HG02852 (cell line): Measurements from ENCODE around the gene ADAMTS2.

Experiments used
- ATAC-seq: cut with Tn5 transposase; IDR thresholded peaks from one replicate; pipeline ENCODE4 v1.9.1; 2021; ENCODE audit warnings: mild to moderate bottlenecking, moderate library complexity; ENCODE audit not compliant: unreplicated experiment

Gene ADAMTS2

DNA sequence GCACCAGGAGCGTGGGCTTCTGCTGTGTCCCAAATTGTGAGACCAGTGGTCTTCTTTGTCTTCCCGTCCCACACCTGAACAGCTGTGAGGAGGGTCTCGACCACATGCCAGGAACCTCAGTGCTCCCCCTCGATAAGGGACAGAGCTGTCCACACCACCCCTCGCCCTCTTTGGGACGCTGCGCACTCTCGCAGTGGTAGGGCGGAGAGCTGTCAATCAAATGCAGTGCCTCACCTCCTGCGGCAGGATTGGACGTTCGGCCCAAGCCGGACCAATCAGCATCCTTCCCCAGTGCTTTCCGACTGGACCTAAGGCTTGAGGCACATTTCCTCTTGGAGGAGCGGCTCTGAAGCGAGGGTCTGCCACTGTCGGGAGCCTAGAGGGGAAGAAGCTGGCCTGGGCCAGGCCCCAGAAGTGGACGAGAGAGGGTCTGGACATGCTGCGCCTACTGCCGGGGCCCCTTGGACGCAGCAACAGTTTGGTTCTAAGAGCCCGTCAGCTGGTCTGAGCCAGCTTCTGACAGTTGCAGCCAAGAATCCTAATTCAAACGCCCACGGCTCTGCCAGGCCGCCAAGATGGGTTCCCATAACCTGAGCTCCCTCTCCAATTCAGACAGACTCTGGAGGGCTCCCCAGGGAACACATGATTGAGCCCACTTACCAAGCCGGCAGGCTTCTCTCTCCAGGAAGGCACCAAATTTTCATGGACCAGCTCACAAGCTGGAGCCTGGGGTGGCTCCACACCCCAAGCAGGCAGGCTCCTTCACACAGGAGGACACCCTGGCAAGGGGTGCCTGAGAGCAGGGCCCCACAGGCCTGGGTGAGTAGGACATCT, 28.1 kb upstream of the ADAMTS2 start:
- no peak for ATAC-seq

DNA sequence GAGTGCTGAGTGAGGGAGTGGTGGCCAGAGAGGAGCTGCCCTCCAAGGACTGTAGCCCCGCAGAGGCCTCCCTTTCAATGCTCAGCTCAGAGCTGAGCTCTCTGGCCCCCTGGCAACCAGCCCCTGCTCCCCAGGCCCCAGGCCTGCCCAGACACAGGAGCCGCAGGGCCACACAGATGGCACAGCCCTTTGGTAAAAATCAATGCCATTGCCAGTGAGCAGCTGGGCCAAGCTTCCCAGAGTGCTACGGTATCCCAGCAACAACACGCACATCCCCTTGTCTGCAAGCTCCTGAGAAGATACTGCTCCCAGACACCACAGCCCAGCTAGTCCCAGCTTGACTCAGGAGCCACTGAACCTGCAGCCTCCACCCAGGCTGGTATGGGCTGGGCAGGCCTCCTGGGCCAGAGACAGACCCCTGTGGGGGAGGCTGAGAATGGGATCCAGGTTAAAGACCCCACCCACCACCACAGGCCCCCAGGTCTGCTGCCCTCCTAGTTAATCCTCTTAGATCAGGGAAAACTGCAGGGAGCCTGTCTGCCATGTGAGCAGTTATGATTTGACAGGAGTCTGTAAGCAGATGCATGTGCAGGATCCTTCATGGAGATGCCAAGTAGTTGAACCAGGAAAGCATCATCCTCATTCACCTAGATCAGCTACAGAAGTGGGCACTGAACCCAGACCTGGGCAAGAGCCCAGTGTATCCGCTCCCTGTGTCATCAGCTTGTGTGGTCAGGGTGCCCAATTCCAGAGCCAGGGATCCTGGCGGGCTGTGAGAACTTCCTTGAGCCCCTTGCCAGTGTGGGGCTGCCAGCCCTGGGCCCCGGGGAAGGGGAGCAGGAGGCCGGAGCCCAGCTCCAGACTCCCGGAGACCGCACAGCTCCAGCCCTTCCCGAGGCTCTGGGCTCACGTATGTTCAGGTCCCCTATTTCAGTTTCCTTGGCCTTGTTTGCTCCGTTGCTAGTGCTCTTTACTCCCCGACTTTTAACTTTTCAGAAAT, 26.7 kb upstream of the ADAMTS2 start:
- no peak for ATAC-seq

GRCh38 chr5:179371121-179371510, 25.9 kb upstream of the ADAMTS2 start:
- no peak for ATAC-seq

GRCh38 chr5:179370490-179371120, 25.3 kb upstream of the ADAMTS2 start:
- ATAC-seq = no peak

GRCh38 chr5:179369530-179369884, 24.2 kb upstream of the ADAMTS2 start:
- no peak for ATAC-seq

DNA sequence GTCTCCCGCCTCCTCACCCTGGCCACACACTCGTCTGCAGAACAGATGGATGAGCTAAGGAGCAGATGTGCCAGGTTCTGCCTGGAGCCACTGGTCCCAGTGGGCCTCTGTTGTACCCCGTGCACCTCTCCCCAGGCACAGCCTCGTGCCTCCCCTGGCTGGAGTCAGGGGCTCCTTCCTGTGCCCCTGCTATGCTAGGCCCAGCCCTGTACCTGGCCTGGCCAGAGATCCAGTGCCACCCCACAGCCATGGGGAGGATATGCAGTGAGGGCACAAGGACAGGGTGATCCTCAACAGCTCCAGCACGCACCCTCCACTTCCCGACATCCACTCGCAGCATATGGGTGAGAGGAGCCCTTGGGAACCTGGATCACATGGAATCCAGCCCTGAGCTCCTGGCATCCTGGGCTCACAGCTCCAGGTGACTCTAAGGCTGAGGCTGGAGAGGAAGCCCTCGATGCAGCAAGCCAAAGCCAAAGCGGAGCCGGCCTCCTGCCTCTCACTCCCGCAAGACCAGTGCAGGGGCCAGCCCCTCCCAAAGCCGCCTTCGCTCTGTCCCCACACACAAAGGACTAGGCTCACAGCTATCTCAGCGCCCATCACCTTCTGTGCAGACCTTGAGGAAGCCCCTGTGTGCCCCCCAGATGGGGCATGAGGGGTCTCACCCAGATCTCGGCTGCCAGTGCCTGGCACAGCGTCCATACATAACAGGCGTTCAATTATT, 23.7 kb upstream of the ADAMTS2 start:
- no peak for ATAC-seq

GRCh38 chr5:179368126-179368805, 23.0 kb upstream of the ADAMTS2 start:
- ATAC-seq = no peak

DNA sequence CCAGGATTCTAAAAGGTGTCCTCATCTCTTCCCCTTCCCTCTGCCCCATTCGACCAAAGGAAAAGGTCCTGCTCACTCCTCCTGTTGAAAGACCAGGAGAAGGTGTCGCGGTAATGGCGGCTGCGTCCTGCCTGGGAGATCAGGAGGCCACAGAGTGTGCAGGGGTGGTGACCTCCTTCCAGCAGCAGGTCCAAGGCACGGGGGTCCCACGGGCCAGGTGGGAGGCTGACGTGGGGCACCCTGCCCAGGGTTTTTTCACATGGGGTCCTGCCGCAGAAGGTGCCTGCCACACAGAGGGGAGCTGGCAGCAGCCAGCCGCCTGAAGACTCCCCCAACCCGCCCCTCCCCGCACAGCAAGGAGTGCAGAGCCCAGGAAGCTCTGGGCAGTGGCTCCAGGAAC, 22.2 kb upstream of the ADAMTS2 start:
- no peak for ATAC-seq

- ATAC-seq = no peak
Measured at GRCh38 chr5:179362355-179362754, 17.1 kb upstream of the ADAMTS2 start.

DNA sequence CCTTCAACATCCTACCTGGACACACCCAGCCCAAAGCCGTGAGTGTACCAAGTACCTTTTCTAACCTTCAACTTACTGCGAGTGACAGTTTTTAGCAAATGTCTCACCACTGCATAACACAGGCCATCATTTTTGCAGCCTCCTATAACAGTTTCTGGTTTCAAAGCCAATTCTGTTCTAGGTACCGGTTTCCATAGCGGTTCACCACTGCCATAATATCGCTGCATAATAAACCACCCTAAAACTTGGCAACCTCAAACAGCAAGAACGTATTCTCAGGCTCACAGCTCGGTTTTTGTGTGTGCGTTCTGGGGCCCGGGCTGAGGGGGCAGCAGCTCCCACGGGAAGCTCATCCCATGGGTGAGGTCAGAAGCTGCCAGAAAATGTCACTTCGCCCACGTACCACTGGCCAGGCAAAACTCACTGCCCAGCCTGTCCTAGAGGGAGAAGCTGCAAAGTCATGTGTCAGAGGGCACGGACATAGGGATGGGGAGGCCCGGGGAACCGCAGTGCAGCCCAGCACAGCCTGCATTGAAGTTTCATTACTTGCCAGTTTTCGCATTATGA, 15.9 kb upstream of the ADAMTS2 start:
- ATAC-seq = no peak

- no peak for ATAC-seq
Measured at GRCh38 chr5:179357031-179357430, 11.8 kb upstream of the ADAMTS2 start.

- no peak for ATAC-seq
Measured at GRCh38 chr5:179355976-179356974, 11.0 kb upstream of the ADAMTS2 start.

DNA sequence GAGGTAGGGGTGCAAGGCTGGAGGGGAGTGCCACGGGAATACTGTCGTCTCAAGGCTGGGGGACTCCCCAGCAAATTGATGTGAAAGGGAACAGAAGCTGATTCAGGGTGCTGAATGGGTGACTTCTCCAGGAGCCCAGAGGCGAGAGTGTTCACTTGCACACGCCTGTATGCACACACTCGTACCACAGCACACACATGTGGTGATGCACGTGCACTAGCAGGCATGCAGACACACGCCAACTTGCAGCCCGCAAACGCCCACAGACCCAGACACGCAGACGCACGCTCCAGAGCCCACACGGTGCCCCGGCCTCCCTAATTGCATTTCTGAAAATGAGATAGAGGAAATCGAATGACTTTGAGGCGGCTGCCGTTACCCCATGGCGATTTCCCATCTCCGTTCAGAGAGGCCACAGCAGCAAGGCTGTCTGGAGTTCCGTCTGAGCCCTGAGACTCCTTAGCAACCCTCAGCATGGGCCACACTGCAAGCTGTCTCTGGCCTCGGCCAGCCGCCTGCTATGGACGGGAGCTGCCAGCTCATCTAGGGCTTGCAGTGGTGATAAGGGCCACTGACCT, 9.1 kb upstream of the ADAMTS2 start:
- no peak for ATAC-seq

- ATAC-seq = no peak
Measured at GRCh38 chr5:179348843-179349242, 3.6 kb upstream of the ADAMTS2 start.

- no peak for ATAC-seq
Measured at GRCh38 chr5:179348011-179348530, 2.8 kb upstream of the ADAMTS2 start.

- ATAC-seq = no peak
Measured at GRCh38 chr5:179347581-179347980, 2.3 kb upstream of the ADAMTS2 start.

- ATAC-seq = no peak
Measured at GRCh38 chr5:179346875-179347274, 1.6 kb upstream of the ADAMTS2 start.

GRCh38 chr5:179346401-179346800, 1.1 kb upstream of the ADAMTS2 start:
- no peak for ATAC-seq
